Skeletal muscle tissue (tissue), 4 donors: ENCODE data around the gene VPS37C. TPM values are rescaled to one million over a fixed set of nuclear protein-coding genes. Genes with fewer than 3 reads are reported as not detected.

Source experiments
- H3K27ac ChIP-seq: one replicate; pipeline ENCODE4 v1.7.0; 2013; ENCODE audit warnings: mild to moderate bottlenecking, low read depth, low read length, inconsistent platforms
- H3K27me3 ChIP-seq, 3 donors: one replicate each; pipeline ENCODE4 v1.7.0; 2013; ENCODE audit warnings: low read length in 3 of 3; ENCODE audit not compliant: control insufficient read depth in 3 of 3, insufficient read depth in 3 of 3
- H3K36me3 ChIP-seq, 3 donors: one replicate each; pipeline ENCODE4 v1.7.0; 2013; ENCODE audit warnings: low read length in 3 of 3; ENCODE audit not compliant: control insufficient read depth in 3 of 3, insufficient read depth in 3 of 3
- H3K4me1 ChIP-seq, 3 donors: one replicate each; pipeline ENCODE4 v1.7.0; 2013; ENCODE audit warnings: low read length in 3 of 3, mild to moderate bottlenecking in 3 of 3; ENCODE audit not compliant: control insufficient read depth in 3 of 3, insufficient read depth in 3 of 3
- H3K4me3 ChIP-seq, 3 donors: one replicate each; pipeline ENCODE4 v1.7.0; 2013; ENCODE audit warnings: low read length in 3 of 3
- H3K9ac ChIP-seq, 3 donors: one replicate each; pipeline ENCODE4 v1.7.0; 2013; ENCODE audit warnings: low read length in 3 of 3, mild to moderate bottlenecking in 3 of 3, moderate library complexity in 2 of 3, low read depth in 1 of 3
- H3K9me3 ChIP-seq, 3 donors: one replicate each; pipeline ENCODE4 v1.7.0; 2013; ENCODE audit warnings: low read length in 3 of 3; ENCODE audit not compliant: control insufficient read depth in 3 of 3
- total RNA-seq: library from RNA; depleted of rRNA; stranded (reverse); fragments of >200 nt; gene quantifications from one replicate; pipeline ENCODE4 v1.2.3, GENCODE V29; 2014
- donor health status: Osteomylitis.

The VPS37C gene
- total RNA-seq, 1 donor from 2014 or later, result 5.7 TPM

GRCh38 chr11:61082062-61082870 is 79.0 kb downstream of the VPS37C start:
- Histone ChIP-seq H3K27me3 (peaks cover 0 to 10% (median 7%) of the 10 kb centered on the region in 3 donors), H3K36me3 (no peaks in the 10 kb centered on the region), H3K9me3 (no peaks in the 10 kb centered on the region), H3K9ac (no peak overlapping the region), H3K4me3 (no peak overlapping the region), H3K27ac (no peak overlapping the region), H3K4me1 (no peaks in the 10 kb centered on the region)

- Histone ChIP-seq H3K36me3 (no peaks in the 10 kb centered on the region), H3K4me3 (no peak overlapping the region), H3K4me1 (no peaks in the 10 kb centered on the region), H3K27me3 (peaks cover 0 to 10% (median 7%) of the 10 kb centered on the region in 3 donors), H3K9ac (no peak overlapping the region), H3K9me3 (no peaks in the 10 kb centered on the region), H3K27ac (no peak overlapping the region)
Measured at GRCh38 chr11:61080986-61081590, 80.1 kb downstream of the VPS37C start.

GRCh38 chr11:61080526-61080925 is 80.7 kb downstream of the VPS37C start:
- H3K9ac ChIP-seq, result no peak overlapping the region
- H3K27ac ChIP-seq, result no peak overlapping the region
- H3K4me3 ChIP-seq, result no peak overlapping the region
- peaks cover 0 to 10% (median 7%) of the 10 kb centered on the region in 3 donors for H3K27me3 ChIP-seq
- no peaks in the 10 kb centered on the region for H3K9me3 ChIP-seq
- H3K36me3 ChIP-seq, result no peaks in the 10 kb centered on the region
- H3K4me1 ChIP-seq, result no peaks in the 10 kb centered on the region

Other genes with a start within 250 kb of the VPS37C start
- 45.4 TPM for gene TMEM109, start 247.3 kb downstream of the VPS37C start, total RNA-seq
- gene TMEM132A, start 237.0 kb downstream of the VPS37C start, total RNA-seq, result 14.6 TPM
- gene SLC15A3, start 209.2 kb downstream of the VPS37C start, total RNA-seq, result 16.7 TPM
- under 0.01 TPM for gene CD6, start 189.7 kb downstream of the VPS37C start, total RNA-seq
- gene CD5, start 58.9 kb downstream of the VPS37C start, total RNA-seq, result not detected
- 0.52 TPM for gene PGA3, start 42.1 kb upstream of the VPS37C start, total RNA-seq
- 3.7 TPM for gene PGA4, start 60.9 kb upstream of the VPS37C start, total RNA-seq
- not detected for gene PGA5, start 79.7 kb upstream of the VPS37C start, total RNA-seq
- gene VWCE, start 133.9 kb upstream of the VPS37C start, total RNA-seq, result 1.0 TPM
- gene DDB1, start 171.7 kb upstream of the VPS37C start, total RNA-seq, result 215 TPM
- 6.8 TPM for gene TKFC, start 171.8 kb upstream of the VPS37C start, total RNA-seq
- 9.9 TPM for gene CYB561A3, start 200.5 kb upstream of the VPS37C start, total RNA-seq
- 18.8 TPM for gene TMEM138, start 200.9 kb upstream of the VPS37C start, total RNA-seq
- gene TMEM216, start 231.2 kb upstream of the VPS37C start, total RNA-seq, result 6.8 TPM